Measurements from ENCODE around the gene ARHGEF3. TPM values are rescaled to one million over a fixed set of nuclear protein-coding genes. Genes with fewer than 3 reads are reported as not detected.

Gene ARHGEF3
- total RNA-seq, 1 experiment from 2014 or later, result 4.4 TPM

DNA sequence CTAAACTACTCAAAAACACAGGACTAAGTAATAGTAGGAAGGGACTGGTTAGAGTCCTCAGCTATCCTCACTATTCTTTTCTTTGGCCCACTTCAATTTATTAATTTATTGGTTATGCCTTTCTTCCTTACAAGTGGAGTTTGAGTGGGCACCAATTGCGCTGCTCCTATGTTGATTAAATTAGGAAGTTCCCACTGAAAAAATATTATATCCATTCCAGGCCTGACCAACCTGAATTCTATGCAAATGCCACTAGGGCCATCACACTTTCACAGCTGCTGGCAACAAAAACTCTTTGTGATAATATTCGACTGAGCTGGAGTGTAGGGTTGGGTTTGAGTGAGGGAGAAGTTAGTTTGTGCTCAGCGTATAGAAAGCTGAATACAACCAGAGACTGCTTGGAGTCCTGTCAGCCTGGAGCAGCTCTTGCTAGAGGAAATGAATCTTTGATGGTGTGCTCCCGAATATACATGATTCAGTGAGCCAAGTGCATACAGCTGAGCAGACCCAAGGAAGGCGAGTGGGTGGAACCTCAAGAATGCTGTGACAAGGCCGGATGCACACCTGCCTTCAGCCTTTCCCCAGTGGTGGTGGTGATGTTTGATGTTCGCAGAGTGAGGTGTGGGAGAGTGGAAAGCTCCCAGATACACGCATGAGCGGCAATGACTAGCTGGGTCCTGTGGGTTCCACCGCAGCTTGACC lies 1.5 kb downstream of the ARHGEF3 start:
- Histone ChIP-seq H3K14ac (ENCODE audit: insufficient read depth, low read length) (no peak overlapping the region), H3K9me3 (ENCODE audit: control insufficient read depth, low read depth, low read length) (no peaks in the 10 kb centered on the region), H3K79me2 (ENCODE audit: insufficient read depth, low read length) (no peaks in the 10 kb centered on the region), H2BK5ac (ENCODE audit: insufficient read length, low read length) (no peak overlapping the region), H4K8ac (replicated peaks; ENCODE audit: insufficient read length, low read depth, low read length) (no peak overlapping the region), H4K91ac (ENCODE audit: insufficient read length, low read depth, low read length) (no peak overlapping the region), H3K4me2 (ENCODE audit: insufficient read depth, insufficient read length, low read length) (no peak overlapping the region), H3K9ac (ENCODE audit: extremely low read depth, insufficient read length, low read length) (no peak overlapping the region), H2BK15ac (ENCODE audit: low read depth, low read length) (no peak overlapping the region), H2BK120ac (ENCODE audit: low read depth, low read length, poor library complexity, severe bottlenecking) (no peak overlapping the region), H3K4ac (ENCODE audit: low read depth, low read length) (no peak overlapping the region), H3K18ac (ENCODE audit: insufficient read length, low read depth, low read length) (no peak overlapping the region), H2BK12ac (ENCODE audit: insufficient read length, low read depth, low read length) (no peak overlapping the region), H2AFZ (ENCODE audit: low read length) (no peak overlapping the region), H3K27ac (ENCODE audit: insufficient read length, low read depth, low read length) (no peak overlapping the region), H3K27me3 (ENCODE audit: insufficient read depth, low read length) (no peaks in the 10 kb centered on the region; the same call in 1 of the 2 replicates), H3K23ac (ENCODE audit: insufficient read length, low read depth, low read length) (no peak overlapping the region), H3T11ph (ENCODE audit: low read length) (no peak overlapping the region), H4K20me1 (ENCODE audit: control insufficient read depth, insufficient read depth, insufficient read length) (no peaks in the 10 kb centered on the region), H4K5ac (ENCODE audit: insufficient read length, low read depth, low read length) (no peak overlapping the region), H3K4me1 (ENCODE audit: insufficient read depth, low read length) (peaks cover 2% of the 10 kb centered on the region; the same call in 1 of the 2 replicates), H3K56ac (ENCODE audit: insufficient read length, low read depth, low read length) (no peak overlapping the region), H2BK20ac (ENCODE audit: low read depth, low read length, poor library complexity, severe bottlenecking) (no peak overlapping the region), H3K79me1 (ENCODE audit: insufficient read depth, low read depth, low read length, poor library complexity, severe bottlenecking) (no peaks in the 10 kb centered on the region), H3K23me2 (ENCODE audit: insufficient read length, low read depth, low read length, poor library complexity, severe bottlenecking) (peaks cover 5% of the 10 kb centered on the region), H2AK5ac (ENCODE audit: insufficient read length, low read length) (no peak overlapping the region)
- no peak for TF ChIP-seq CTCF (conservative IDR thresholded peaks at IDR 0.05)
- DNase-seq, result no peak
- H3K4me1 Mint-ChIP-seq, result peaks cover 18 to 20% of the 10 kb centered on the region in 2 experiments
- H3K9me3 Mint-ChIP-seq, result no peaks in the 10 kb centered on the region; a peak in 1 of 5 replicates
- no peaks in the 10 kb centered on the region for H3K36me3 Mint-ChIP-seq (ENCODE audit: insufficient read depth in 1 of 3, low read depth in 3 of 3)
- no CpG with 5 or more reads among the region's 10 CpGs for WGBS (ENCODE audit: extremely low coverage, insufficient read length, low lambda C conversion rate)
- no peak overlapping the region for H3K27ac Mint-ChIP-seq
- peak overlapping the region; percentile 77 to 90 for H3K4me3 Mint-ChIP-seq
- peaks cover 15% of the 10 kb centered on the region for H3K27me3 Mint-ChIP-seq (ENCODE audit: low read depth)
